Measurements from ENCODE around the gene CD248.

CD248 gene

DNA sequence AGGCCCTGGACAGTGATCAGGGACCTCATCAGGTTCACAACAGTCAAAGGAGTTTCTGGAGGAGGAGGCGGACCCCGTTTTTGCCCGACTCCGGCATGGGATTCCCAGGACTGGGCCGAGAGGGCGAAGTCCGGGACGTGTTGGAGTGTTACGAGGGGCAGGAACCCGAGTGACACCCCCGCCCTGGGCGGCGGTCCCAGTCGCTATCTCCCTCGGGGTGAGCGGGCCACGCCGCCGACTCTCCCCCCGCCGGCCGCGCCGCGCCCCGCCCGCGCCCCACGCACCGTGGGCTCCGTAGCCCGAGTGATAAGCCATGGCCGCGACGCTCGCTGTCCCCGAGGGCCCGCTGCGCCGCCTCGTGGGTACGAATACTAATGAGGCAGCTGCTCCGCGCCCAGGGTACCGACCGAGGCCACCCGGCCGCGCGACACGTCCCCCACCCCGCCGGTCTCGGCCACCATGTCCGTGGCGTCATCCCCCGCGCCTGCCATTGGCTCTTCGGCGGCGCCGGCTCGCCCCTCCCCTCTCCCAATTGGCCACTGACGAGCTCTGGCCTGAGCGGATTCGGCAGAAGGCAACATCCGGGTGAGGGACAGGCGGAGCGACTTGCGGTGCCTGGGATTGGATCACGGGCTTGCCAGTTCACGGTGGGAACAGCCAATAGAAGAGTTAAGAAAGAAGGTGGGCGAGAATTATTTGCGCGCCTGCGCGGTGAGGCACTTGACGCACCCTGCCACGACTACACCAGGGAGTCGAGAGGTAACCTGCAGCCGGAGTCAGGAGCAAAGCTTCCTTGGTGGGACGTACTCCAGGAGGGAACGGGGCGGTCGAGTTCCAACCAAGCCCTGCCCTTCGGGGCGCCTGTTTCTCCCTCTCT, 27.9 kb downstream of the CD248 start, which contains the start of gene YIF1A:
Gene YIF1A (minus strand): TSS at position 473 of the 877 bp plus-strand sequence. CDS start 158 bp downstream, at position 315.
- peak within 1 kb of the TSS; percentile 79 for H3K4me3 ChIP-seq (ENCODE audit: low read depth, low read length)
- TF ChIP-seq FEZF1 (tag by site-specific recombination; IDR thresholded peaks at IDR 0.05) = no peak
- peak; percentile 46; the same call in 1 of the 2 replicates for TF ChIP-seq ZNF335 (tag by site-specific recombination; conservative IDR thresholded peaks at IDR 0.05)
- TF ChIP-seq, protein P1, sequence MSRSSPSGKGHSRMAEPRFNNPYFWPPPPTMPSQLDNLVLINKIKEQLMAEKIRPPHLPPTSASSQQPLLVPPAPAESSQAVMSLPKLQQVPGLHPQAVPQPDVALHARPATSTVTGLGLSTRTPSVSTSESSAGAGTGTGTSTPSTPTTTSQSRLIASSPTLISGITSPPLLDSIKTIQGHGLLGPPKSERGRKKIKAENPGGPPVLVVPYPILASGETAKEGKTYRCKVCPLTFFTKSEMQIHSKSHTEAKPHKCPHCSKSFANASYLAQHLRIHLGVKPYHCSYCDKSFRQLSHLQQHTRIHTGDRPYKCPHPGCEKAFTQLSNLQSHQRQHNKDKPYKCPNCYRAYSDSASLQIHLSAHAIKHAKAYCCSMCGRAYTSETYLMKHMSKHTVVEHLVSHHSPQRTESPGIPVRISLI (tag by site-specific recombination; IDR thresholded peaks at IDR 0.05) = no peak
- TF ChIP-seq ZFP37 (tag by site-specific recombination; IDR thresholded peaks at IDR 0.05) = no peak
- peak; percentile 15; the same call in 1 of the 2 replicates for TF ChIP-seq KLF10 (tag by site-specific recombination; IDR thresholded peaks at IDR 0.05)
- TF ChIP-seq, protein P2, sequence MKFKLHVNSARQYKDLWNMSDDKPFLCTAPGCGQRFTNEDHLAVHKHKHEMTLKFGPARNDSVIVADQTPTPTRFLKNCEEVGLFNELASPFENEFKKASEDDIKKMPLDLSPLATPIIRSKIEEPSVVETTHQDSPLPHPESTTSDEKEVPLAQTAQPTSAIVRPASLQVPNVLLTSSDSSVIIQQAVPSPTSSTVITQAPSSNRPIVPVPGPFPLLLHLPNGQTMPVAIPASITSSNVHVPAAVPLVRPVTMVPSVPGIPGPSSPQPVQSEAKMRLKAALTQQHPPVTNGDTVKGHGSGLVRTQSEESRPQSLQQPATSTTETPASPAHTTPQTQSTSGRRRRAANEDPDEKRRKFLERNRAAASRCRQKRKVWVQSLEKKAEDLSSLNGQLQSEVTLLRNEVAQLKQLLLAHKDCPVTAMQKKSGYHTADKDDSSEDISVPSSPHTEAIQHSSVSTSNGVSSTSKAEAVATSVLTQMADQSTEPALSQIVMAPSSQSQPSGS (tag by site-specific recombination; IDR thresholded peaks at IDR 0.05; ENCODE audit: low read depth) = peak; percentile 78
- TF ChIP-seq ZNF146 (tag by site-specific recombination; IDR thresholded peaks at IDR 0.05) = no peak
- no peak for TF ChIP-seq ZNF311 (tag by site-specific recombination; IDR thresholded peaks at IDR 0.05; ENCODE audit: borderline replicate concordance)
- TF ChIP-seq BCL11B (tag by site-specific recombination; IDR thresholded peaks at IDR 0.05; ENCODE audit: low read depth) = no peak
- TF ChIP-seq, protein P3, sequence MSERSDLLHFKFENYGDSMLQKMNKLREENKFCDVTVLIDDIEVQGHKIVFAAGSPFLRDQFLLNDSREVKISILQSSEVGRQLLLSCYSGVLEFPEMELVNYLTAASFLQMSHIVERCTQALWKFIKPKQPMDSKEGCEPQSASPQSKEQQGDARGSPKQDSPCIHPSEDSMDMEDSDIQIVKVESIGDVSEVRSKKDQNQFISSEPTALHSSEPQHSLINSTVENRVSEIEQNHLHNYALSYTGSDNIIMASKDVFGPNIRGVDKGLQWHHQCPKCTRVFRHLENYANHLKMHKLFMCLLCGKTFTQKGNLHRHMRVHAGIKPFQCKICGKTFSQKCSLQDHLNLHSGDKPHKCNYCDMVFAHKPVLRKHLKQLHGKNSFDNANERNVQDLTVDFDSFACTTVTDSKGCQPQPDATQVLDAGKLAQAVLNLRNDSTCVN (tag by site-specific recombination; optimal IDR thresholded peaks at IDR 0.05) = peak; percentile 85
- 0 out of 2 replicates have a peak, but pooled peaks have one; percentile 8 for TF ChIP-seq KLF8 (tag by site-specific recombination; IDR thresholded peaks at IDR 0.05)
- TF ChIP-seq, protein P4, sequence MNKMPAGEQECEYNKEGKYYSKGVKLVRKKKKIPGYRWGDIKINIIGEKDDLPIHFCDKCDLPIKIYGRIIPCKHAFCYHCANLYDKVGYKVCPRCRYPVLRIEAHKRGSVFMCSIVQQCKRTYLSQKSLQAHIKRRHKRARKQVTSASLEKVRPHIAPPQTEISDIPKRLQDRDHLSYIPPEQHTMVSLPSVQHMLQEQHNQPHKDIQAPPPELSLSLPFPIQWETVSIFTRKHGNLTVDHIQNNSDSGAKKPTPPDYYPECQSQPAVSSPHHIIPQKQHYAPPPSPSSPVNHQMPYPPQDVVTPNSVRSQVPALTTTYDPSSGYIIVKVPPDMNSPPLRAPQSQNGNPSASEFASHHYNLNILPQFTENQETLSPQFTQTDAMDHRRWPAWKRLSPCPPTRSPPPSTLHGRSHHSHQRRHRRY (tag by site-specific recombination; IDR thresholded peaks at IDR 0.05) = no peak
- TF ChIP-seq SP2 (tag by site-specific recombination; IDR thresholded peaks at IDR 0.05) = peak; percentile 98
- peak; percentile 44 for TF ChIP-seq KLF1 (tag by site-specific recombination; IDR thresholded peaks at IDR 0.05)
- TF ChIP-seq ZNF585B (tag by site-specific recombination; IDR thresholded peaks at IDR 0.05) = no peak
- TF ChIP-seq ZIC2 (tag by site-specific recombination; IDR thresholded peaks at IDR 0.05) = peak; percentile 32; the same call in 1 of the 2 replicates
- TF ChIP-seq, protein P5, sequence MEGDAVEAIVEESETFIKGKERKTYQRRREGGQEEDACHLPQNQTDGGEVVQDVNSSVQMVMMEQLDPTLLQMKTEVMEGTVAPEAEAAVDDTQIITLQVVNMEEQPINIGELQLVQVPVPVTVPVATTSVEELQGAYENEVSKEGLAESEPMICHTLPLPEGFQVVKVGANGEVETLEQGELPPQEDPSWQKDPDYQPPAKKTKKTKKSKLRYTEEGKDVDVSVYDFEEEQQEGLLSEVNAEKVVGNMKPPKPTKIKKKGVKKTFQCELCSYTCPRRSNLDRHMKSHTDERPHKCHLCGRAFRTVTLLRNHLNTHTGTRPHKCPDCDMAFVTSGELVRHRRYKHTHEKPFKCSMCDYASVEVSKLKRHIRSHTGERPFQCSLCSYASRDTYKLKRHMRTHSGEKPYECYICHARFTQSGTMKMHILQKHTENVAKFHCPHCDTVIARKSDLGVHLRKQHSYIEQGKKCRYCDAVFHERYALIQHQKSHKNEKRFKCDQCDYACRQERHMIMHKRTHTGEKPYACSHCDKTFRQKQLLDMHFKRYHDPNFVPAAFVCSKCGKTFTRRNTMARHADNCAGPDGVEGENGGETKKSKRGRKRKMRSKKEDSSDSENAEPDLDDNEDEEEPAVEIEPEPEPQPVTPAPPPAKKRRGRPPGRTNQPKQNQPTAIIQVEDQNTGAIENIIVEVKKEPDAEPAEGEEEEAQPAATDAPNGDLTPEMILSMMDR (tag by site-specific recombination; IDR thresholded peaks at IDR 0.05) = peak; percentile 30; the same call in 1 of the 2 replicates
- TF ChIP-seq, protein P6, sequence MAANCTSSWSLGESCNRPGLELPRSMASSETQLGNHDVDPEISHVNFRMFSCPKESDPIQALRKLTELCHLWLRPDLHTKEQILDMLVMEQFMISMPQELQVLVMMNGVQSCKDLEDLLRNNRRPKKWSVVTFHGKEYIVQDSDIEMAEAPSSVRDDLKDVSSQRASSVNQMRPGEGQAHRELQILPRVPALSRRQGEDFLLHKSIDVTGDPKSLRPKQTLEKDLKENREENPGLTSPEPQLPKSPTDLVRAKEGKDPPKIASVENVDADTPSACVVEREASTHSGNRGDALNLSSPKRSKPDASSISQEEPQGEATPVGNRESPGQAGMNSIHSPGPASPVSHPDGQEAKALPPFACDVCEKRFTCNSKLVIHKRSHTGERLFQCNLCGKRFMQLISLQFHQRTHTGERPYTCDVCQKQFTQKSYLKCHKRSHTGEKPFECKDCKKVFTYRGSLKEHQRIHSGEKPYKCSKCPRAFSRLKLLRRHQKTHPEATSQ (tag by site-specific recombination; IDR thresholded peaks at IDR 0.05) = no peak
- TF ChIP-seq GLIS2 (tag by site-specific recombination; IDR thresholded peaks at IDR 0.05) = peak; percentile 55; the same call in 1 of the 2 replicates
- TF ChIP-seq, protein P7, sequence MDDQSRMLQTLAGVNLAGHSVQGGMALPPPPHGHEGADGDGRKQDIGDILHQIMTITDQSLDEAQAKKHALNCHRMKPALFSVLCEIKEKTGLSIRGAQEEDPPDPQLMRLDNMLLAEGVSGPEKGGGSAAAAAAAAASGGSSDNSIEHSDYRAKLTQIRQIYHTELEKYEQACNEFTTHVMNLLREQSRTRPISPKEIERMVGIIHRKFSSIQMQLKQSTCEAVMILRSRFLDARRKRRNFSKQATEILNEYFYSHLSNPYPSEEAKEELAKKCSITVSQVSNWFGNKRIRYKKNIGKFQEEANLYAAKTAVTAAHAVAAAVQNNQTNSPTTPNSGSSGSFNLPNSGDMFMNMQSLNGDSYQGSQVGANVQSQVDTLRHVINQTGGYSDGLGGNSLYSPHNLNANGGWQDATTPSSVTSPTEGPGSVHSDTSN (CRISPR knock-in tag; IDR thresholded peaks at IDR 0.05) = 0 out of 2 replicates have a peak, but pooled peaks have one; percentile 21
- peak; percentile 50; the same call in 1 of the 2 replicates for TF ChIP-seq YY1 (tag by site-specific recombination; IDR thresholded peaks at IDR 0.05)
- TF ChIP-seq ZSCAN30 (tag by site-specific recombination; IDR thresholded peaks at IDR 0.05) = peak; percentile 85
- no peak for TF ChIP-seq MZF1 (tag by site-specific recombination; IDR thresholded peaks at IDR 0.05; ENCODE audit: borderline replicate concordance)
- no peak for TF ChIP-seq ZNF341 (tag by site-specific recombination; IDR thresholded peaks at IDR 0.05; ENCODE audit: low read depth)
- TF ChIP-seq, protein P8, sequence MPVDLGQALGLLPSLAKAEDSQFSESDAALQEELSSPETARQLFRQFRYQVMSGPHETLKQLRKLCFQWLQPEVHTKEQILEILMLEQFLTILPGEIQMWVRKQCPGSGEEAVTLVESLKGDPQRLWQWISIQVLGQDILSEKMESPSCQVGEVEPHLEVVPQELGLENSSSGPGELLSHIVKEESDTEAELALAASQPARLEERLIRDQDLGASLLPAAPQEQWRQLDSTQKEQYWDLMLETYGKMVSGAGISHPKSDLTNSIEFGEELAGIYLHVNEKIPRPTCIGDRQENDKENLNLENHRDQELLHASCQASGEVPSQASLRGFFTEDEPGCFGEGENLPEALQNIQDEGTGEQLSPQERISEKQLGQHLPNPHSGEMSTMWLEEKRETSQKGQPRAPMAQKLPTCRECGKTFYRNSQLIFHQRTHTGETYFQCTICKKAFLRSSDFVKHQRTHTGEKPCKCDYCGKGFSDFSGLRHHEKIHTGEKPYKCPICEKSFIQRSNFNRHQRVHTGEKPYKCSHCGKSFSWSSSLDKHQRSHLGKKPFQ (tag by site-specific recombination; IDR thresholded peaks at IDR 0.05) = peak; percentile 69

More for the DNA sequence above, 27.9 kb downstream of the CD248 start, which contains the start of gene YIF1A:
- CTCF ChIA-PET = interaction anchor here (0.6 to 2.3 kb wide), 14 partner anchors 8 to 1351 kb away, joined by 3 to 9 read pairs (median 5); partner anchors contain the start of gene RAB1B
- Histone ChIP-seq H3K36me3 (ENCODE audit: control insufficient read depth in 2 of 2, insufficient read depth in 1 of 2, low read length in 2 of 2) (peaks cover 0 to 26% of the 10 kb centered on the region in 2 experiments; a peak in 1 of 3 replicates), H3K4me1 (ENCODE audit: control insufficient read depth, insufficient read depth, low read length) (no peaks in the 10 kb centered on the region), H3K27ac (ENCODE audit: extremely low read depth, low read depth, low read length) (peak within 1 kb of the TSS; percentile 44; the same call in 1 of the 2 replicates), H3K9me3 (ENCODE audit: control insufficient read depth, insufficient read depth, low read depth, low read length) (no peaks in the 10 kb centered on the region)
- POLR2A ChIA-PET = interaction anchor here (0.6 to 1.8 kb wide), 31 partner anchors 9 to 568 kb away, joined by 3 to 32 read pairs (median 4); partner anchors contain the start of genes BRMS1, CCDC85B, DPP3 and MRPL11
